HepG2 (cell line): Measurements from ENCODE around the gene PRSS33. TPM values are rescaled to one million over a fixed set of nuclear protein-coding genes. Genes with fewer than 3 reads are reported as not detected.

Experiments used
- ATAC-seq: fragments of 200-7000 bp; cut with Tn5 transposase; 3 replicates; pipeline ENCODE4 v1.9.1; 2020; ENCODE audit warnings: mild to moderate bottlenecking, moderate library complexity
- BruUV-seq: library from RNA; stranded (reverse); fragments of 400-500 nt; replicated peaks from 2 replicates; lab custom pipeline; 2021; lab: Mats Ljungman, UMichigan
- CTCF ChIA-PET: fragments of 300-600 bp; formaldehyde crosslinking; extraction: SDS; loops from one replicate; lab custom pipeline; 2021; ENCODE audit warnings: low total read pairs, inconsistent platforms, low intra/inter-chr PET ratio; lab: Yijun Ruan, JAX
- POLR2A ChIA-PET: fragments of 350-600 bp; sonication (Branson Sonifier 250); formaldehyde crosslinking; loops from one replicate; lab custom pipeline; 2020; ENCODE audit warnings: antibody characterized with exemption, inconsistent platforms; lab: Yijun Ruan, JAX
- DNase-seq: peaks from one replicate; pipeline ENCODE4 v3.0.0-alpha.2; 2015; ENCODE audit warnings: low spot score
- FAIRE-seq: peaks from 3 replicates; lab custom pipeline; 2011; peaks lifted over from hg19 to GRCh38; lab: Jason Lieb, UNC
- H2AFZ ChIP-seq: one replicate; pipeline ENCODE4 v1.6.1; 2011; ENCODE audit warnings: low read length, inconsistent platforms
- H3K27ac ChIP-seq: fragments of 300-600 bp; 3 replicates; pipeline ENCODE4 v1.8.0; 2011; ENCODE audit warnings: mixed run types, mild to moderate bottlenecking, mixed read lengths, low read length, inconsistent platforms; ENCODE audit not compliant: insufficient read depth; ENCODE audit errors: extremely low read length
- H3K27me3 ChIP-seq, 2 experiments: fragments of 200-600 bp in 1 of 2; 2 replicates in 1 of 2; 3 replicates in 1 of 2; pipeline versions ENCODE4 v1.6.0 to v1.8.0; 2011; ENCODE audit warnings: low read length in 2 of 2, mild to moderate bottlenecking in 2 of 2, moderate library complexity in 2 of 2, inconsistent platforms in 1 of 2; ENCODE audit not compliant: insufficient read depth in 2 of 2, control insufficient read depth in 1 of 2
- H3K36me3 ChIP-seq, 2 experiments: fragments of 200-600 bp in 1 of 2; replicated peaks in 1 of 2; 2 replicates in 1 of 2; 3 replicates in 1 of 2; pipeline versions ENCODE4 v1.5.1 to v1.8.0; 2011; ENCODE audit warnings: low read length in 2 of 2, inconsistent platforms in 1 of 2; ENCODE audit not compliant: insufficient read depth in 2 of 2, control insufficient read depth in 1 of 2
- H3K4me1 ChIP-seq: 2 replicates; pipeline ENCODE4 v1.5.1; 2012; ENCODE audit warnings: low read length, inconsistent platforms; ENCODE audit not compliant: insufficient read depth
- H3K4me2 ChIP-seq: 2 replicates; pipeline ENCODE4 v1.6.0; 2011; ENCODE audit warnings: low read depth, low read length, inconsistent platforms
- H3K4me3 ChIP-seq, 3 experiments: fragments of 200-600 bp in 1 of 3; sonication (generic), shearing (Covaris generic) in 1 of 3; replicated peaks in 1 of 3; 2 replicates each; pipeline ENCODE4 v1.5.1; 2011 to 2016; ENCODE audit warnings: low read length in 3 of 3, inconsistent platforms in 2 of 3, low read depth in 2 of 3, mild to moderate bottlenecking in 2 of 3, control low read depth in 1 of 3, mixed read lengths in 1 of 3; ENCODE audit not compliant: insufficient read depth in 1 of 3
- H3K79me2 ChIP-seq: one replicate; pipeline ENCODE4 v1.6.1; 2011; ENCODE audit warnings: low read length, inconsistent platforms; ENCODE audit not compliant: insufficient read depth
- H3K9ac ChIP-seq: 2 replicates; pipeline ENCODE4 v1.6.0; 2011; ENCODE audit warnings: mild to moderate bottlenecking, low read depth, low read length, inconsistent platforms; ENCODE audit not compliant: insufficient read depth
- H3K9me3 ChIP-seq: 2 replicates; pipeline ENCODE4 v1.5.1; 2012; ENCODE audit warnings: mild to moderate bottlenecking, low read length
- H4K20me1 ChIP-seq: 2 replicates; pipeline ENCODE4 v1.6.0; 2011; ENCODE audit warnings: inconsistent platforms, mild to moderate bottlenecking, low read length, moderate library complexity; ENCODE audit not compliant: insufficient read depth
- HNF4A ChIP-seq: sonication (generic); formaldehyde crosslinking; IDR thresholded peaks from 2 replicates; pipeline ENCODE4 v1.4.0; 2020; ENCODE audit warnings: missing genetic modification reagents
- HNF4G ChIP-seq, 2 experiments: sonication (generic) in 1 of 2; formaldehyde crosslinking in 1 of 2; IDR thresholded peaks; 2 replicates each; pipeline versions ENCODE4 v1.4.0 to v1.6.1; 2011 to 2020; ENCODE audit warnings: borderline replicate concordance in 2 of 2, low read depth in 2 of 2, mild to moderate bottlenecking in 2 of 2, low read length in 1 of 2, missing genetic modification reagents in 1 of 2, moderate library complexity in 1 of 2
- RARA ChIP-seq: IDR thresholded peaks from 2 replicates; pipeline ENCODE4 v1.6.1; 2016; ENCODE audit warnings: missing genetic modification reagents, missing compliant biosample characterization
- ZNF850 ChIP-seq: sonication (generic); formaldehyde crosslinking; conservative IDR thresholded peaks from 2 replicates; pipeline ENCODE4 v1.9.0; 2021; ENCODE audit warnings: mild to moderate bottlenecking, missing genetic modification reagents
- WGBS: methylation state at CpG from one replicate; pipeline ENCODE4 v1.1.6; 2017; ENCODE audit warnings: low lambda C conversion rate; 5-methylcytosine and 5-hydroxymethylcytosine counted together
- in situ Hi-C: cut with HindIII; loops from 2 replicates; pipeline ENCODE4 v1.10.0; 2017; ENCODE audit warnings: low pct_unique_long_range_greater_than_20kb; ENCODE audit not compliant: extremely low pct_ligation_motif_present
- intact Hi-C: fragments of 100-400 bp; cut with micrococcal nuclease; formaldehyde crosslinking; loops from one replicate; pipeline ENCODE4 v1.10.0; 2022; ENCODE audit not compliant: unreplicated experiment
- polyA plus RNA-seq, 8 experiments: library from polyadenylated mRNA; depleted of rRNA in 3 of 8; stranded (reverse) in 7 of 8; unstranded in 1 of 8; fragments of >200 nt; fragmentation: Illumina TruSeq in 4 of 8; extraction: Trizol in 4 of 8; gene quantifications; 2 replicates each; pipeline versions ENCODE4 v1.2.1 to v1.2.3, GENCODE V29; 2011 to 2016; ENCODE audit warnings: low read depth in 4 of 8, missing spikeins in 1 of 8, mixed read lengths in 1 of 8; ENCODE audit not compliant: insufficient read depth in 1 of 8
- total RNA-seq, 5 experiments: library from RNA; depleted of rRNA; stranded (reverse); fragments of >200 nt; fragmentation: Illumina TruSeq; extraction: Trizol; gene quantifications; 2 replicates each; pipeline ENCODE4 v1.2.3, GENCODE V29; 2016; ENCODE audit warnings: low read depth in 1 of 5
- TF ChIP-seq, protein P1 (sequence below): sonication (generic); formaldehyde crosslinking; IDR thresholded peaks from 2 replicates; pipeline ENCODE4 v1.4.0; 2020; ENCODE audit warnings: missing genetic modification reagents
- TF ChIP-seq, protein P2 (sequence below): sonication (generic); formaldehyde crosslinking; IDR thresholded peaks from 2 replicates; pipeline ENCODE4 v1.9.0; 2022; ENCODE audit warnings: missing genetic modification reagents, mild to moderate bottlenecking, borderline replicate concordance
- TF ChIP-seq, protein P3 (sequence below): sonication (generic); formaldehyde crosslinking; IDR thresholded peaks from 2 replicates; pipeline ENCODE4 v1.5.1; 2020; ENCODE audit warnings: mild to moderate bottlenecking, missing genetic modification reagents, moderate library complexity

The PRSS33 gene
- total and polyA plus RNA-seq, 2 of the 13 experiments (the other 11 are each of a cell fraction or from before 2014, with no cell fraction given) = not detected

GRCh38 chr16:2815299-2815771, 28.0 kb upstream of the PRSS33 start:
- Histone ChIP-seq H4K20me1 (no peaks in the 10 kb centered on the region), H2AFZ (no peak overlapping the region), H3K9ac (no peak overlapping the region), H3K4me1 (peaks cover 19% of the 10 kb centered on the region), H3K4me3 (peak overlapping the region in 1 of 3 experiments; percentile 18; a peak in 1 of 6 replicates), H3K36me3 (no peaks in the 10 kb centered on the region), H3K79me2 (no peaks in the 10 kb centered on the region), H3K27ac (no peak overlapping the region), H3K4me2 (peak overlapping the region; percentile 45), H3K9me3 (no peaks in the 10 kb centered on the region), H3K27me3 (peaks cover 11 to 53% of the 10 kb centered on the region in 2 experiments)
- 30% methylated on average over 6 of the region's 10 CpGs for WGBS
- in situ Hi-C loops = no loop called here
- no peak for FAIRE-seq
- POLR2A ChIA-PET = no interaction called here
- BruUV-seq = no TSS peak
- DNase-seq = no peak
- CTCF ChIA-PET = no interaction called here
- TF ChIP-seq, protein P1, sequence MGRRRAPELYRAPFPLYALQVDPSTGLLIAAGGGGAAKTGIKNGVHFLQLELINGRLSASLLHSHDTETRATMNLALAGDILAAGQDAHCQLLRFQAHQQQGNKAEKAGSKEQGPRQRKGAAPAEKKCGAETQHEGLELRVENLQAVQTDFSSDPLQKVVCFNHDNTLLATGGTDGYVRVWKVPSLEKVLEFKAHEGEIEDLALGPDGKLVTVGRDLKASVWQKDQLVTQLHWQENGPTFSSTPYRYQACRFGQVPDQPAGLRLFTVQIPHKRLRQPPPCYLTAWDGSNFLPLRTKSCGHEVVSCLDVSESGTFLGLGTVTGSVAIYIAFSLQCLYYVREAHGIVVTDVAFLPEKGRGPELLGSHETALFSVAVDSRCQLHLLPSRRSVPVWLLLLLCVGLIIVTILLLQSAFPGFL (CRISPR knock-in tag) = no peak
- peak; percentile 51 for TF ChIP-seq HNF4A (CRISPR knock-in tag)
- TF ChIP-seq, protein P2, sequence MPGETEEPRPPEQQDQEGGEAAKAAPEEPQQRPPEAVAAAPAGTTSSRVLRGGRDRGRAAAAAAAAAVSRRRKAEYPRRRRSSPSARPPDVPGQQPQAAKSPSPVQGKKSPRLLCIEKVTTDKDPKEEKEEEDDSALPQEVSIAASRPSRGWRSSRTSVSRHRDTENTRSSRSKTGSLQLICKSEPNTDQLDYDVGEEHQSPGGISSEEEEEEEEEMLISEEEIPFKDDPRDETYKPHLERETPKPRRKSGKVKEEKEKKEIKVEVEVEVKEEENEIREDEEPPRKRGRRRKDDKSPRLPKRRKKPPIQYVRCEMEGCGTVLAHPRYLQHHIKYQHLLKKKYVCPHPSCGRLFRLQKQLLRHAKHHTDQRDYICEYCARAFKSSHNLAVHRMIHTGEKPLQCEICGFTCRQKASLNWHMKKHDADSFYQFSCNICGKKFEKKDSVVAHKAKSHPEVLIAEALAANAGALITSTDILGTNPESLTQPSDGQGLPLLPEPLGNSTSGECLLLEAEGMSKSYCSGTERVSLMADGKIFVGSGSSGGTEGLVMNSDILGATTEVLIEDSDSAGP (CRISPR knock-in tag) = peak; percentile 43; the same call in 1 of the 2 replicates
- peak; percentile 33; the same call in 1 of the 2 replicates for TF ChIP-seq HNF4G (IDR thresholded peaks at IDR 0.05; ENCODE audit: borderline replicate concordance, low read depth, low read length)
- TF ChIP-seq HNF4G (CRISPR knock-in tag; IDR thresholded peaks at IDR 0.05; ENCODE audit: borderline replicate concordance, low read depth) = no peak
- TF ChIP-seq RARA (CRISPR knock-in tag) = peak; percentile 35; the same call in 1 of the 2 replicates
- TF ChIP-seq ZNF850 (CRISPR knock-in tag) = no peak
- TF ChIP-seq, protein P3, sequence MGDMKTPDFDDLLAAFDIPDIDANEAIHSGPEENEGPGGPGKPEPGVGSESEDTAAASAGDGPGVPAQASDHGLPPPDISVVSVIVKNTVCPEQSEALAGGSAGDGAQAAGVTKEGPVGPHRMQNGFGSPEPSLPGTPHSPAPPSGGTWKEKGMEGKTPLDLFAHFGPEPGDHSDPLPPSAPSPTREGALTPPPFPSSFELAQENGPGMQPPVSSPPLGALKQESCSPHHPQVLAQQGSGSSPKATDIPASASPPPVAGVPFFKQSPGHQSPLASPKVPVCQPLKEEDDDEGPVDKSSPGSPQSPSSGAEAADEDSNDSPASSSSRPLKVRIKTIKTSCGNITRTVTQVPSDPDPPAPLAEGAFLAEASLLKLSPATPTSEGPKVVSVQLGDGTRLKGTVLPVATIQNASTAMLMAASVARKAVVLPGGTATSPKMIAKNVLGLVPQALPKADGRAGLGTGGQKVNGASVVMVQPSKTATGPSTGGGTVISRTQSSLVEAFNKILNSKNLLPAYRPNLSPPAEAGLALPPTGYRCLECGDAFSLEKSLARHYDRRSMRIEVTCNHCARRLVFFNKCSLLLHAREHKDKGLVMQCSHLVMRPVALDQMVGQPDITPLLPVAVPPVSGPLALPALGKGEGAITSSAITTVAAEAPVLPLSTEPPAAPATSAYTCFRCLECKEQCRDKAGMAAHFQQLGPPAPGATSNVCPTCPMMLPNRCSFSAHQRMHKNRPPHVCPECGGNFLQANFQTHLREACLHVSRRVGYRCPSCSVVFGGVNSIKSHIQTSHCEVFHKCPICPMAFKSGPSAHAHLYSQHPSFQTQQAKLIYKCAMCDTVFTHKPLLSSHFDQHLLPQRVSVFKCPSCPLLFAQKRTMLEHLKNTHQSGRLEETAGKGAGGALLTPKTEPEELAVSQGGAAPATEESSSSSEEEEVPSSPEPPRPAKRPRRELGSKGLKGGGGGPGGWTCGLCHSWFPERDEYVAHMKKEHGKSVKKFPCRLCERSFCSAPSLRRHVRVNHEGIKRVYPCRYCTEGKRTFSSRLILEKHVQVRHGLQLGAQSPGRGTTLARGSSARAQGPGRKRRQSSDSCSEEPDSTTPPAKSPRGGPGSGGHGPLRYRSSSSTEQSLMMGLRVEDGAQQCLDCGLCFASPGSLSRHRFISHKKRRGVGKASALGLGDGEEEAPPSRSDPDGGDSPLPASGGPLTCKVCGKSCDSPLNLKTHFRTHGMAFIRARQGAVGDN (CRISPR knock-in tag) = peak; percentile 34; the same call in 1 of the 2 replicates
- intact Hi-C loops = no loop called here
- ATAC-seq = peak; percentile 52
